GM19455 (cell line): ENCODE measurements around the gene PSMC3IP.
A peak's percentile ranks its signal among the peaks of the same experiment; 100 is the strongest.
"Not testable (repeated sequence)": the region's sequence is repeated elsewhere in the genome, so short reads cannot be mapped to it uniquely, and the experiment has no call there.

Experiments
- ATAC-seq: cut with Tn5 transposase; IDR thresholded peaks from one replicate; pipeline ENCODE4 v1.9.1; 2021; ENCODE audit not compliant: unreplicated experiment

PSMC3IP gene

DNA sequence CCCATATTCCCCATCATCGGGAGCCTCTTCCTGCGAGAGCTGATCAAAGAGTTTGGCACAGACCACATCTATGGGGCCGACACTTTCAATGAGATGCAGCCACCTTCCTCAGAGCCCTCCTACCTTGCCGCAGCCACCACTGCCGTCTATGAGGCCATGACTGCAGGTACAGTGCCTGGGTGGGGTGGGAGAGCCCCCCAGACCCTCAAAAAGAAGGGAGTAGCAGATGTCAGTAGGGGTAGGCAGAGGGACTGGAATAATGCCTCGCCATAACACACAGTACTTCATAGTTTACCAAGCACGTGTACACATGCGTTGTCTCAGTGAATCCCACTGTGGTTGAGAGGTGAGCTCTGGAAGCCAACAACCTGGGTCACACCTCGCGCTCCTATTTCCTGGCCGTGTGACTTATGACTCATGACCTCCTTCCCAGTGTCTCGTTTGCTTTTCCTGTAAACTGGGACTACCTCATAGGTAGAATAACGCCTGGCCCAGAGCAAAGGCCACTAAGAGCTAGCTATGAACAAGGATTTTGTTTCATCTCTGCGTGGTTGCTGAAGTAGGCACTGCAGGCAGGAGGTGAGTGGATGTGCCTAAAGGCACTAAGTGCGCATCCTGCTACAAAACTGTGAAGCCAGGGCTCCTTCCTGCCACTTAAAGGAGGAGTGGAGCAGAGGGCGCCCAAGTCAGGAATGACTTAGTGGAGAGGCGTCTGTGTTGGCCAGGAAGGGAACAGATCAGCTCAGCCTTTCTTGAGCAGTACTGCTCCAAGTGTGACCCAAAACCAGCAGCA lies 36.3 kb downstream of the PSMC3IP start:
- ATAC-seq = no peak

DNA sequence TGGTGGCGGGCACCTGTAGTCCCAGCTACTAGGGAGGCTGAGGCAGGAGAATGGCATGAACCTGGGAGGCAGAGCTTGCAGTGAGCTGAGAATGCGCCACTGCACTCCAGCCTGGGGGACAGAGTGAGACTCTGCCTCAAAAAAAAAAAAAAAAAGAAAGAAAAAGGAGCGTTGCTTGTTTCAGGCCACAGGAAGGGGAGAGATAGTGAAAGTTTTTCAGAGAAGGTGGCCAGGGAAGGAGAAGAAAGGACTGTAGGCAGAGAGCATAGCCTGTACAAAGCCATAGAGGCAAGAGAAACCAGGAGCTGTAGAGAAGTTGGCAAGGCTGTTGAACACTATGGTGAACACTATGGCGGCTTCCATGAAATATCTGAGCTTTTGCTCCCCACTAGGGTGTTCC lies 37.0 kb downstream of the PSMC3IP start:
- ATAC-seq = not testable (repeated sequence)

DNA sequence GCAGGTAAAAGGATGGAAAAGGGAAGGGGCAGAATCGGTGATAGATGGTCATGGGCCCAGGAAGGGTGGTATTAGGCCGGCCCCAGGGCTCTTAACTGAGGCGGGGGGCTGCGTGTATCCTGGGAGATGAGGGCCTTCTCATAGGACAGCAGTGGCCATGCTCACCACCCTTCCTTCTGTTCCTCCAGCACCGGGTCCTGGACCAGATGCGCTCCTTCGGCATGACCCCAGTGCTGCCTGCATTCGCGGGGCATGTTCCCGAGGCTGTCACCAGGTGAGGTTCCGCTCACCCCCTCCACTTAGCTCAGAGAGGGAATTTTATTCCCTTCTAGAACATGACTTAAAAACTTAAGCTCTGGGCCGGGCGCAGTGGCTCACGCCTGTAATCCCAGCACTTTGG lies 39.0 kb downstream of the PSMC3IP start:
- no peak for ATAC-seq

DNA sequence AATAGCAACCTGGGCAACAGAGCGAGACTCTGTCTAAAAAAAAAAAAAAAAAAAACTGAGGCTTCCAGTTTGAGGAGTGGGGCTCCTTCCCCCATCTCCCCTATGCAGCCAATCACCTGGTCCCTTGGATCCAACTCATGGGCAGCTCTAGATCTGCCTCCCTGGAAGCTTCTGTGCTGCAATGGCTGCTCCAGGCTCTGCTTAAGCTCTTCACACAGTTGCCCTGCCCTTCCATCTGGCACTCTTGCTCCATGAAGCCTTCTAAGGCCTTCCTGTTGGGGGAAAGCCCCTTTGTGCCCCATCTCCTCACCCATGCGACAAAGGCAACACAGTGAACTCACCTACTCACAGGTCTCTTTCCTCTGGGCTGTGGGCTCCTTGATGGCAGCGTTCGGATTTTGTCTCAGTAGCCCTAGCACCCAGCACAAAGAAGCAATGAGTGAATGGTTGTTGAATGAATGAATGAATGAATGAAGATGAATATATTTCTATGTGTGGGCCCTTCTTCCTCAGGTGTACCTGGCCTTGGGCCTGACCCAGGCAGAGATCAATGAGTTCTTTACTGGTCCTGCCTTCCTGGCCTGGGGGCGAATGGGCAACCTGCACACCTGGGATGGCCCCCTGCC lies 39.6 kb downstream of the PSMC3IP start:
- ATAC-seq = no peak

DNA sequence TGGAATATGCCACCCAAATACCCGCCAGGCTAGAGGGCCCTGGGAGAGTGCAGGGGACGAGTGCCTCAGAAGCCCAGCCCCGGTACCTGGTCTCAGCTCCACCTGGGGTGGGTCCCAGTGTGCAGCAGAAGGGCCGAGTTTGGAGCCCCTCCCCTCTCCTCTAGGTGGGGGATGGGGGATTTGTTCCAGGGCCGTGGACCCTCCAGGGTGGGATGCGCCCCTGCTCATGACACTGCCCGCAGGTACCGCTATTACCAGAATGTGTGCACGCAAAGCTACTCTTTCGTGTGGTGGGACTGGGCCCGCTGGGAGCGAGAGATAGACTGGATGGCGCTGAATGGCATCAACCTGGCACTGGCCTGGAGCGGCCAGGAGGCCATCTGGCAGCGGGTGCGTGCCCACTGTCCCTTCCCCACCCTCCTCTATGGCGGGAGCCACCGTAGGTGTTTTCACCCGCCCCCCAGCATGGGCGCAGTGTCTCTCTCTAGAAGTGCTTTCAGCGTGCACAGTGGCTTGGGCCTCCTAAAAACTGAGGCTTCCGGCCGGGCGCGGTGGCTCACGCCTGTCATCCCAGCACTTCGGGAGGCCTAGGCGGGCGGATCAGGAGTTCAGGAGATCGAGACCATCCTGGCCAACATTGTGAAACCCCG lies 40.2 kb downstream of the PSMC3IP start:
- no peak for ATAC-seq

DNA sequence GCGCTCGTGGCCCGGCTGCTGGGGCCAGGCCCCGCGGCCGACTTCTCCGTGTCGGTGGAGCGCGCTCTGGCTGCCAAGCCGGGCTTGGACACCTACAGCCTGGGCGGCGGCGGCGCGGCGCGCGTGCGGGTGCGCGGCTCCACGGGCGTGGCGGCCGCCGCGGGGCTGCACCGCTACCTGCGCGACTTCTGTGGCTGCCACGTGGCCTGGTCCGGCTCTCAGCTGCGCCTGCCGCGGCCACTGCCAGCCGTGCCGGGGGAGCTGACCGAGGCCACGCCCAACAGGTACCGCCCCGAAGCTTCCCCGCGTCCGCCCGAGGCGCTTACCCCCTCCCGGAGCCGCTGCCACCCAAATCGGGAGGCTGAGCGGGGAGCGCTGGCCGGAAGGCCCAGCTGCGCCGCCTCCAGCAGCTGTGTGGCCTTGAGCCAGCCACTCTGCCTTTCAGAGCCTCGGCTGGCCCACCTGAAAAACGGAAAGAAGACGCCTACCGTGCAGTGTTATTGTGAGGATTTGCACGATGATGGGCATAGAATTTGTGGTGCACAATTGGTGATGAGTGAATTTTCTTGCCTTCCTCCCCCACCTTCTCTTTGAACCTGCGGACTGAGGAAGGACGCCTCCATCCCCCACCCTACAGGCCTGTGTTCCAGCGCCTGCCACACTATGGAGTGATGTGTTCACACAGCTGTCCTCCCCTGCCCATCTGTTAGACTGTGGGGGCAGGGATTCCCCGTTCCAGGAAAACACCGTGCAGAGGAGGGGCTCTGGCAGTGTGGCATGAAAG lies 41.0 kb downstream of the PSMC3IP start:
- ATAC-seq = peak; percentile 65

DNA sequence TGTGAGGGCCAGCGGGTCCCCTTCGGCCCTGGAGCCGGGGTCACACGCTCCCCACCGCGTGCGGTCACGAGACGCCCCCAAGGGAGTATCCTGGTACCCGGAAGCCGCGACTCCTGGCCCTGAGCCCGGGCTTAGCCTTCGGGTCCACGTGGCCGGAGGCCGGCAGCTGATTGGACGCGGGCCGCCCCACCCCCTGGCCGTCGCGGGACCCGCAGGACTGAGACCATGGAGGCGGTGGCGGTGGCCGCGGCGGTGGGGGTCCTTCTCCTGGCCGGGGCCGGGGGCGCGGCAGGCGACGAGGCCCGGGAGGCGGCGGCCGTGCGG lies 41.5 kb downstream of the PSMC3IP start, which contains the start of gene NAGLU:
Gene NAGLU, plus strand, starts transcription at position 194 of the 324 bp plus-strand sequence. Its CDS starts 32 bp downstream, at position 226.
- ATAC-seq = peak; percentile 84

DNA sequence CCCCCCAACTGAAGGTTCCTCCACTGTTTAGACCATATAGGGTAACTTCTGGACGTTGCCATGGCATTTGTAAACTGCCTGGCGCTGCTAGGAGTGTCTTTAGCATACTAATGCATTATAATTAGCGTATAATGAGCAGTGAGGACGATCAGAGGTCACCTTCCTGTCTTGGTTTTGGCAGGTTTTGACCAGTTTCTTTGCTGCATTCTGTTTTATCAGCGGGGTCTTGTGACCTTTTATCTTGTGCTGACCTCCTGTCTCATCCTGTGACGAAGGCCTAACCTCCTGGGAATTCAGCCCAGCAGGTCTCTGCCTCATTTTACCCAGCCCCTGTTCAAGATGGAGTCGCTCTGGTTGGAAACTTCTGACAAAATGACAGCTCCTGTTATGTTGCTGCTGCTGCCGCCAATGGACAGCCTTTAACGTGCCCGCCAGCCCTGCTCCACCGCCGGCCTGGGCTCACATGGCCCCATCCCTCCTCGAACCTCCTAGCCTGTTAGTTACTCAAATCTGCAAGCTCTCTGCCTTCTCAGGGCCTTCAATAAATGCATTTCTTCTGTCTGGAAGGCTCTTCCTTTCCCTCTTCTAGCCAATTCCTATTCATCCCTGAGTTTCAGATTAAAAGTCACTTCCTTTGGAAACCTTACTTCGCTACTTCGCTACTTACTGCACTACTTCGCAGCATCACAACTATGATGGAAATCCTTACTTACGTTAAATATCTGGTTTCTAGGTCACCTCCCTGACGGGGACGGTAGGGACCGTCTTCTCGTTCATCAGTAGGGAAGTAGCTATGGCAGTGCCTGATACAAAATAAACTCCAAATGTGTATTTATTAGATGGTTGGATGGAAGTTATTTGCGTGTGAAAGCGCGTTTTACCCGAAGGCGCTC lies 42.1 kb downstream of the PSMC3IP start:
- no peak for ATAC-seq

DNA sequence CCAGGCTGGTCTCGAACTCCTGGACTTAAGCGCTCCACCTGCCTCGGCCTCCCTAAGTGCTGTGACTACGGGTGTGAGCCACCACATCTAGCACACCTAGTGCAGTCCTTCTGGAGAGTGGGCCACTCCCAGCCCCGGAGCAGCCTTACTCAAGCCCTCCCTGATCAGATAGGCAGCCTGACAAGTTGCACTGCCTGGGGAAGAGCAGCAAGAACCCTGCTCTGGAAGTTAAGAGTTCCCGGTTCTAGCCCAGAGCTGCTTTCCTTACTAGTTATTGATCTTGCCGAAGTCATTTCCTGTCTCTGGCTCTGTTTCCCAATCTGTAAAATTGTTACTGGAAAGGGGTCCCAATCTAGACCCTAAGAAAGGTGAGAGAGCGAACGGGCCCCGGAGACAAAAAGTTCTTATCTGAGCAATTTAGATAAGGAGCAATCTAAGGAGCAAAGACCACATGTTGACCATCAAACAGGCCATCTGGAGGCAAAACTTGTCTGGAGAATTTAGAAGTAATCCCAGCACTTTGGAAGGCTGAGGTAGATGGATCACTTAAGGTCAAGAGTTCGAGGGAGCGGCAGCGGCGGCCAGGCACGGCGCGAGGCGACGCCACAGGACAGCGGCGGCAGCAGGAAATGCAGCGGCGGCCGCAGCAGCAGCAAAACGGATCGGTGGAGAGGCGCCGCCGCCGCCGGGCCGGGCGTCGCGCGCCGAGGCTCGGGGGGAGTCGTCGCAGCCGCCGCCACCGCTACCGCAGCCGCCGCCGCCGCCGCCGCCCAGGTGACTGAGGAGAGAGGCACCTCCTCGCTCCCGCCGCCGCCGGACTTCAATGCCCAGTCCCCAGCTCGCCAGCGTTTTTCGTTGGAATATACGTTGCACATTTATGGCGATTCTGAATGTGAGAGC lies 45.8 kb downstream of the PSMC3IP start:
- ATAC-seq = no peak

DNA sequence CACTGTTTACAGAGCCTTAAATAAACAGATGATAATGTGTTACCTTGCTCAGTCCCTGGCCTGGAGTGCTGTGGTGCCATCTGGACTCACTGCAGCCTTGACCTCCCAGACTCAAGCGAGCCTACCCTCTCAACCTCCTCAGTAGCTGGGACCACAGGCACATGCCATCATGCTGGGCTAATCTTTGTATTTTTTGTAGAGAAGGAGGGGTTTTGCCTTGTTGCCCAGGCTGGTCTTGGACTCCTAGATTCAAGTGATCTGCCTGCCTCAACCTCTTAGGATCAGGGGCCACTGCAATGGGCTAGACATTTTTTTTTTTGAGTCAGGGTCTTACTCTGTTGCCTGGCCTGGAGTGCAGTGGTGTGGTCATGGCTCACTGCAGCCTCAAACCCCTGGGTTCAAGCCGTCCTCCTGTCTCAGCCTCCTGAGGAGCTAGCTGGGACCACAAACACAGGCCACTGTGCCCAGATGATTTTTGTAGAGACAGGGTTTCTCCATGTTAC lies 46.5 kb downstream of the PSMC3IP start:
- ATAC-seq = no peak

DNA sequence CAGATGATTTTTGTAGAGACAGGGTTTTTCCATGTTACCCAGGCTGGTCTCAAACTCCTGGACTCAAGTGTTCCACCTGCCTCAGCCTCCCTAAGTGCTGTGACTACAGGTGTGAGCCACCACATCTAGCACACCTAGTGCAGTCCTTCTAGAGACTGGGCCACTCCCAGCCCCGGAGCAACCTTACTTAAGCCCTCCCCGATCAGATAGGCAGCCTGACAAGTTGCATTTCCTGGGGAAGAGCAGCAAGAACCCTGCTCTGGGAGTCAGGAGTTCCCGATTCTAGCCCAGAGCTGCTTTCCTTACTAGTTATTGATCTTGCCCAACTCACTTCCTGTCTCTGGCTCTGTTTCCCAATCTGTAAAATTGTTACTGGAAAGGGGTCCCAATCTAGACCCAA lies 48.5 kb downstream of the PSMC3IP start:
- ATAC-seq = no peak

DNA sequence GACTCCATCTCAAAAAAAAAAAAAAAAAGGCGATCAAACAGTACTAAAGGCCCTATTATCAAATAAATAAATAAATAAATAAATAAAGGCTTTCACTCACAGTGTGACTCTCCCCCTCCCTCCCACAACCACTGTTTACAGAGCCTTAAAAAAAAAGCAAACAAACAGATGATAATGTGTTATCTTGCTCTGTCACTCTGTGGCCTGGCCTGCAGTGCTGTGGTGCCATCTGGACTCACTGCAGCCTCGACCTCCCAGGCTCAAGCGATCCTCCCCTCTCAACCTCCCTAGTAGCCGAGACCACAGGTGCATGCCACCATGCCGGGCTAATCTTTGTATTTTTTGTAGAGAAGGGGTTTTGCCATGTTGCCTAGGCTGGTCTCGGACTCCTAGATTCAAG lies 49.6 kb downstream of the PSMC3IP start:
- ATAC-seq = no peak

DNA sequence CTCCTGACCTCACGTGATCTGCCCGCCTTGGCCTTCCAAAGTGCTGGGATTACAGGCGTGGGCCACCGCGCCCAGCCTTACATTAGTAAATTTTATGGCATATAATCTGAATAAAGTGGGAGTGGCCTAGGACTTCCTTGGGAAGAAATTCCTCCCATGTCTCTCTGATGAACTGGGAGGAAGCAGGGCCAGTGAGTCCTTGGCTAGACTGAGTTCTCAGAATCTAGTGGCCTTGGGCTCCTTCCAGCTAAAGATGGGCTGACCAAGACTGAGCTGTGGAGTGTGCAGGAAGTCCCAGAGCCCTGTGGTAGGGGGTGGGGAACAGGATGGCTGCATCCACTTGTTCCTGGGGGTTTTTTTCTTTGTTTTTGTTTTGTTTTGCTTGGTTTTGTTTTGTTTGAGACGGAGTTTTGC lies 51.5 kb downstream of the PSMC3IP start:
- no peak for ATAC-seq

DNA sequence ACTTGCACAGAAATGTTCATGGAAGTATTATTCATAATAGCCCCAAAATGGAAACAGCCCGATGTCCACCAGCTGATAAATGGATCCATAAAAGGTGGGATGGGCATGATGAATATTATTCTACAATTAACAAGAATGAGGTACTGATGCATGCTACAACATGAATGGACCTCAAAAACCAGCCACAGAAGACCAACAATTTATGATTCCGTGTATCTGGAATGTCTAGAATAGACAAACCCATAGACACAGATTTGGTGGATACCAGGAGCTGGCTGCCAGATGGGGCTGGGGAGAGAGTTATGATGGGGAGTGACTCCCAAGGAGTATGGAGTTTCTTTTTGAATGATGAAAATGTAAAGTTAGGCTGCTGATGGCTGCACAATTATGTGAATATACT lies 52.3 kb downstream of the PSMC3IP start:
- ATAC-seq = no peak

DNA sequence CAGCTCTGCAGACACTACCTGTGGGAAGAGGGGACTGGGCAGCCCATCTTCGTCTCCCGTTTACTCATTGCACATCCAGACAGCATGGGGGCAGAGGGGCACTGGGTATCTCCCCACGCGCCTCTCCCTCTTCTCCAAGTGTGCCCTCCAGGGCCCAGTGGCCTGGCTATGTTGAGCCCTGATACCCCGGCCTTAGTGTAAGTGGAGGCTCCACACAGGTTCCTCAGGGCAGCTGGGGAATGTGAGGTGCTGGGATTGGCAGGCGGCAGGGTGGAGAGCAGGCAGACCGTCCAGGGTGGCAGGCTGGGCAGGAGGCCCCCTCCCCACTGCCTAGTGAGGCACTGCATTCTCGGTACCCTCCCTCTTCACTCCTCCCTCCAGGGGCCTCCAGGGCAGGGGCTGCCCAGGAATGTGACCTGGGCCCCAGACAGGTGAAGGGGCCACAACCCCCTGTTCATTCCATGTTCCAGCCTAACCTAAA lies 54.7 kb downstream of the PSMC3IP start:
- no peak for ATAC-seq
